GM23248 (cell line): Measurements from ENCODE around the gene GPT2. TPM values are rescaled to one million over a fixed set of nuclear protein-coding genes. Genes with fewer than 3 reads are reported as not detected.

Experiments used
- DNase-seq: peaks from one replicate; pipeline ENCODE4 v3.0.0-alpha.2; 2015
- H2AFZ ChIP-seq: fragments of 200-600 bp; sonication (generic); 2 replicates; pipeline ENCODE4 v1.6.1; 2016; ENCODE audit warnings: antibody characterized with exemption
- H3F3A ChIP-seq: fragments of 200-600 bp; sonication (generic); 2 replicates; pipeline ENCODE4 v1.6.1; 2016; ENCODE audit warnings: mild to moderate bottlenecking, antibody characterized with exemption, mixed run types; ENCODE audit not compliant: insufficient read depth
- H3K27ac ChIP-seq: fragments of 200-600 bp; sonication (generic); 2 replicates; pipeline ENCODE4 v1.5.1; 2016; ENCODE audit warnings: mild to moderate bottlenecking
- H3K27me3 ChIP-seq: fragments of 200-600 bp; sonication (generic); replicated peaks from 2 replicates; pipeline ENCODE4 v1.6.1; 2016; ENCODE audit warnings: mild to moderate bottlenecking; ENCODE audit not compliant: insufficient read depth
- H3K36me3 ChIP-seq: fragments of 200-600 bp; sonication (generic); 2 replicates; pipeline ENCODE4 v1.6.1; 2016; ENCODE audit warnings: low read depth, mild to moderate bottlenecking
- H3K4me1 ChIP-seq: fragments of 200-600 bp; sonication (generic); 2 replicates; pipeline ENCODE4 v1.6.1; 2016; ENCODE audit warnings: mild to moderate bottlenecking; ENCODE audit not compliant: insufficient read depth
- H3K4me2 ChIP-seq: fragments of 200-600 bp; sonication (generic); one replicate; pipeline ENCODE4 v1.6.1; 2016; ENCODE audit warnings: mild to moderate bottlenecking; ENCODE audit not compliant: unreplicated experiment
- H3K4me3 ChIP-seq: fragments of 200-600 bp; sonication (generic); 2 replicates; pipeline ENCODE4 v1.5.1; 2016; ENCODE audit warnings: mild to moderate bottlenecking
- H3K79me2 ChIP-seq: fragments of 200-600 bp; sonication (generic); 2 replicates; pipeline ENCODE4 v1.6.1; 2016; ENCODE audit warnings: mild to moderate bottlenecking; ENCODE audit not compliant: insufficient read depth
- H3K9ac ChIP-seq: fragments of 200-600 bp; sonication (generic); 2 replicates; pipeline ENCODE4 v1.6.1; 2016; ENCODE audit warnings: mild to moderate bottlenecking
- H3K9me2 ChIP-seq: fragments of 200-600 bp; sonication (generic); 2 replicates; pipeline ENCODE4 v1.6.1; 2016; ENCODE audit warnings: mixed run types, mild to moderate bottlenecking, moderate library complexity; ENCODE audit not compliant: insufficient read depth
- H3K9me3 ChIP-seq: fragments of 200-600 bp; sonication (generic); one replicate; pipeline ENCODE4 v1.6.1; 2017; ENCODE audit warnings: low read depth
- H4K20me1 ChIP-seq: fragments of 200-600 bp; sonication (generic); 2 replicates; pipeline ENCODE4 v1.6.0; 2016; ENCODE audit not compliant: insufficient read depth
- EZH2 ChIP-seq: fragments of 200-600 bp; sonication (generic); IDR thresholded peaks from 2 replicates; pipeline ENCODE4 v1.6.1; 2018; ENCODE audit warnings: antibody characterized with exemption, mild to moderate bottlenecking; ENCODE audit not compliant: insufficient read depth, poor library complexity, severe bottlenecking
- EZH2phosphoT487 ChIP-seq: fragments of 200-600 bp; sonication (generic); IDR thresholded peaks from 2 replicates; pipeline ENCODE4 v1.6.1; 2018; ENCODE audit warnings: antibody characterized with exemption, moderate library complexity, mild to moderate bottlenecking, low read depth; ENCODE audit not compliant: insufficient read depth
- WGBS, 2 experiments: methylation state at CpG; one replicate each; pipeline ENCODE4 v1.1.6; 2015 to 2017; ENCODE audit warnings: low lambda C conversion rate in 2 of 2, low coverage in 1 of 2; ENCODE audit errors: missing lambda C conversion rate in 2 of 2; 5-methylcytosine and 5-hydroxymethylcytosine counted together
- in situ Hi-C: fragments of 300-500 bp; cut with MboI; formaldehyde crosslinking; loops from 2 replicates; pipeline ENCODE4 v1.15.0; 2020
- polyA plus RNA-seq: library from polyadenylated mRNA; unstranded; fragments of >200 nt; fragmentation: Nextera tagmentation; extraction: Ambion mirVana; gene quantifications from 2 replicates; pipeline ENCODE4 v1.2.1, GENCODE V29; 2016
- total RNA-seq: library from RNA; depleted of rRNA; stranded (reverse); fragments of >200 nt; shearing (Covaris generic); gene quantifications from 2 replicates; pipeline ENCODE4 v1.2.3, GENCODE V29; 2014

Gene GPT2
- total and polyA plus RNA-seq, 2 experiments from 2014 or later: 26.9 to 33.7 TPM

- Histone ChIP-seq H3K4me1 (no peaks in the 10 kb centered on the region), H3K79me2 (no peaks in the 10 kb centered on the region), H3K27ac (no peak overlapping the region), H2AFZ (no peak overlapping the region), H3F3A (no peaks in the 10 kb centered on the region), H3K4me2 (no peak overlapping the region), H3K9ac (no peak overlapping the region), H3K27me3 (no peaks in the 10 kb centered on the region), H3K4me3 (no peak overlapping the region), H3K9me3 (no peaks in the 10 kb centered on the region), H4K20me1 (no peaks in the 10 kb centered on the region), H3K36me3 (no peaks in the 10 kb centered on the region), H3K9me2 (no peaks in the 10 kb centered on the region)
- TF ChIP-seq EZH2 (no peak), EZH2phosphoT487 (no peak)
- 53 to 54% methylated on average over 8 of the region's 8 CpGs for WGBS, 2 experiments
- in situ Hi-C loops: no loop called here
- no peak for DNase-seq
Observed at GRCh38 chr16:46871597-46871996, 12.6 kb upstream of the GPT2 start.

- Histone ChIP-seq H3K36me3 (no peaks in the 10 kb centered on the region), H2AFZ (no peak overlapping the region), H3K9me3 (no peaks in the 10 kb centered on the region), H3K27ac (no peak overlapping the region), H3K9ac (no peak overlapping the region), H3K9me2 (no peaks in the 10 kb centered on the region), H4K20me1 (no peaks in the 10 kb centered on the region), H3K4me2 (no peak overlapping the region), H3K4me3 (no peak overlapping the region), H3K79me2 (no peaks in the 10 kb centered on the region), H3K4me1 (no peaks in the 10 kb centered on the region), H3K27me3 (no peaks in the 10 kb centered on the region), H3F3A (no peaks in the 10 kb centered on the region)
- DNase-seq: no peak
- 76 to 81% methylated on average over 3 of the region's 3 CpGs for WGBS, 2 experiments
- no peak for TF ChIP-seq EZH2
- in situ Hi-C loops: no loop called here
Observed at GRCh38 chr16:46873201-46873600, 11.0 kb upstream of the GPT2 start.

GRCh38 chr16:46875243-46875642 is 8.9 kb upstream of the GPT2 start:
- Histone ChIP-seq H3K27me3 (no peaks in the 10 kb centered on the region), H3K36me3 (no peaks in the 10 kb centered on the region), H3K9me2 (no peaks in the 10 kb centered on the region), H2AFZ (no peak overlapping the region), H3K4me1 (no peaks in the 10 kb centered on the region), H3K79me2 (no peaks in the 10 kb centered on the region), H4K20me1 (no peaks in the 10 kb centered on the region), H3K4me2 (no peak overlapping the region), H3K9ac (no peak overlapping the region), H3K9me3 (no peaks in the 10 kb centered on the region), H3F3A (no peaks in the 10 kb centered on the region), H3K27ac (no peak overlapping the region), H3K4me3 (no peak overlapping the region)
- no peak for TF ChIP-seq EZH2
- TF ChIP-seq EZH2phosphoT487: no peak
- in situ Hi-C loops: no loop called here
- no peak for DNase-seq
- WGBS, 2 experiments: 79 to 82% methylated on average over 8 of the region's 8 CpGs

GRCh38 chr16:46882304-46882939 is 1.7 kb upstream of the GPT2 start:
- WGBS, 2 experiments: 60 to 66% methylated on average over 8 to 9 of the region's 9 CpGs
- no peak overlapping the region for H3K4me2 ChIP-seq
- no peak overlapping the region for H3K9ac ChIP-seq
- no peaks in the 10 kb centered on the region for H4K20me1 ChIP-seq
- no peaks in the 10 kb centered on the region for H3K27me3 ChIP-seq
- H3K9me2 ChIP-seq: no peaks in the 10 kb centered on the region
- H3K9me3 ChIP-seq: no peaks in the 10 kb centered on the region
- no peak overlapping the region for H3K27ac ChIP-seq
- DNase-seq: no peak
- H2AFZ ChIP-seq: no peak overlapping the region
- TF ChIP-seq EZH2 (no peak), EZH2phosphoT487 (no peak)
- in situ Hi-C loops: no loop called here
- no peaks in the 10 kb centered on the region for H3K36me3 ChIP-seq
- peaks cover 30% of the 10 kb centered on the region for H3K79me2 ChIP-seq
- H3F3A ChIP-seq: no peaks in the 10 kb centered on the region
- H3K4me1 ChIP-seq: peaks cover 7% of the 10 kb centered on the region; the same call in 1 of the 2 replicates
- no peak overlapping the region for H3K4me3 ChIP-seq

- H2AFZ ChIP-seq: peak overlapping the region; percentile 84
Observed at GRCh38 chr16:46882940-46883307, 1.2 kb upstream of the GPT2 start.

More at GRCh38 chr16:46882940-46883307, 1.2 kb upstream of the GPT2 start:
- no peak for TF ChIP-seq EZH2phosphoT487
- no peak for TF ChIP-seq EZH2
- no peaks in the 10 kb centered on the region for H3K36me3 ChIP-seq
- no peaks in the 10 kb centered on the region for H3K9me2 ChIP-seq
- H3F3A ChIP-seq: no peaks in the 10 kb centered on the region
- H3K4me1 ChIP-seq: peaks cover 7% of the 10 kb centered on the region; the same call in 1 of the 2 replicates
- H3K9ac ChIP-seq: peak overlapping the region; percentile 78; the same call in 1 of the 2 replicates
- H4K20me1 ChIP-seq: no peaks in the 10 kb centered on the region
- no peak overlapping the region; the same call in 1 of the 2 replicates for H3K27ac ChIP-seq
- peaks cover 35% of the 10 kb centered on the region for H3K79me2 ChIP-seq
- DNase-seq: no peak
- H3K4me2 ChIP-seq: no peak overlapping the region
- 88 to 90% methylated on average over 6 of the region's 6 CpGs for WGBS, 2 experiments
- no peaks in the 10 kb centered on the region for H3K9me3 ChIP-seq
- no peaks in the 10 kb centered on the region for H3K27me3 ChIP-seq
- H3K4me3 ChIP-seq: no peak overlapping the region
- in situ Hi-C loops: no loop called here
